ENCODE data around the gene CD33.

DNA sequence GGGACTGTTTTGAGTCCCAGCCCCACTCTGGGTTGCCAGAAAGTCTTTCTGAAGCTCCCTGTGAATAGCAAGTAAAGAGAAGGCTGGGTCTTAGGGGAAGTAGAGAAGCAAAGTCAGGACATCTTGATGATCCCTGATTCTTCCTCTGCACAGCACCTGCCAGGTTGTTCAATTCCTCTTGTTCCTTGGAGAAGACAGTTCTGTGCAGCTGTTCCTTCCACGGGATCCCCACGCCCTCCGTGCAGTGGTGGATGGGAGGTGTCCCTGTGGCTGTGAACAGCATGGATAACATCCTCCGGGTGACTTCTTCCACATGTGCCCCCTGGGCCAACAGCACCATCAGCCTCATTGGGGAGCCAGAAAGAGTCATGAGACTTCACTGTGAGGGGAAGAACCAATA is 57.5 kb downstream of the CD33 start:
- TF ChIP-seq, protein P1, sequence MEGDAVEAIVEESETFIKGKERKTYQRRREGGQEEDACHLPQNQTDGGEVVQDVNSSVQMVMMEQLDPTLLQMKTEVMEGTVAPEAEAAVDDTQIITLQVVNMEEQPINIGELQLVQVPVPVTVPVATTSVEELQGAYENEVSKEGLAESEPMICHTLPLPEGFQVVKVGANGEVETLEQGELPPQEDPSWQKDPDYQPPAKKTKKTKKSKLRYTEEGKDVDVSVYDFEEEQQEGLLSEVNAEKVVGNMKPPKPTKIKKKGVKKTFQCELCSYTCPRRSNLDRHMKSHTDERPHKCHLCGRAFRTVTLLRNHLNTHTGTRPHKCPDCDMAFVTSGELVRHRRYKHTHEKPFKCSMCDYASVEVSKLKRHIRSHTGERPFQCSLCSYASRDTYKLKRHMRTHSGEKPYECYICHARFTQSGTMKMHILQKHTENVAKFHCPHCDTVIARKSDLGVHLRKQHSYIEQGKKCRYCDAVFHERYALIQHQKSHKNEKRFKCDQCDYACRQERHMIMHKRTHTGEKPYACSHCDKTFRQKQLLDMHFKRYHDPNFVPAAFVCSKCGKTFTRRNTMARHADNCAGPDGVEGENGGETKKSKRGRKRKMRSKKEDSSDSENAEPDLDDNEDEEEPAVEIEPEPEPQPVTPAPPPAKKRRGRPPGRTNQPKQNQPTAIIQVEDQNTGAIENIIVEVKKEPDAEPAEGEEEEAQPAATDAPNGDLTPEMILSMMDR (IDR thresholded peaks at IDR 0.05) = no peak
- no peak for TF ChIP-seq POLR2A (IDR thresholded peaks at IDR 0.05)

All from right lobe of liver (tissue), 4 donors.